Mesendoderm (in vitro differentiated cells): ENCODE measurements around the gene OR56A1.
A peak's percentile ranks its signal among the peaks of the same experiment; 100 is the strongest.

ENCODE experiments used
- DNase-seq: peaks from one replicate; pipeline ENCODE4 v3.0.0; 2013
- H2AK5ac ChIP-seq: 2 replicates; pipeline ENCODE4 v1.6.1; 2013; ENCODE audit warnings: low read length, inconsistent platforms
- H2BK120ac ChIP-seq: 2 replicates; pipeline ENCODE4 v1.6.1; 2013; ENCODE audit warnings: low read depth, mild to moderate bottlenecking, low read length, moderate library complexity, mixed read lengths
- H2BK15ac ChIP-seq: replicated peaks from 2 replicates; pipeline ENCODE4 v1.6.1; 2013; ENCODE audit warnings: low read depth, mild to moderate bottlenecking, moderate library complexity
- H2BK5ac ChIP-seq: 2 replicates; pipeline ENCODE4 v1.6.1; 2013; ENCODE audit warnings: low read length, inconsistent platforms
- H3K18ac ChIP-seq: 2 replicates; pipeline ENCODE4 v1.6.1; 2013; ENCODE audit warnings: mild to moderate bottlenecking, low read length, mixed read lengths
- H3K23ac ChIP-seq: one replicate; pipeline ENCODE4 v1.6.1; 2013; ENCODE audit warnings: low read length
- H3K27ac ChIP-seq: 2 replicates; pipeline ENCODE4 v1.5.1; 2013; ENCODE audit warnings: low read depth, mild to moderate bottlenecking, inconsistent platforms, low read length, moderate library complexity
- H3K27me3 ChIP-seq: 2 replicates; pipeline ENCODE4 v1.6.1; 2013; ENCODE audit warnings: low read length, control low read depth, mild to moderate bottlenecking, inconsistent platforms; ENCODE audit not compliant: insufficient read depth, poor library complexity
- H3K36me3 ChIP-seq: 2 replicates; pipeline ENCODE4 v1.6.1; 2013; ENCODE audit warnings: low read length, inconsistent platforms; ENCODE audit not compliant: control insufficient read depth, insufficient read depth
- H3K4ac ChIP-seq: one replicate; pipeline ENCODE4 v1.6.1; 2013; ENCODE audit warnings: low read depth, mild to moderate bottlenecking, low read length, moderate library complexity
- H3K4me1 ChIP-seq: 2 replicates; pipeline ENCODE4 v1.6.1; 2013; ENCODE audit warnings: low read depth, low read length, inconsistent platforms; ENCODE audit not compliant: control insufficient read depth
- H3K4me2 ChIP-seq: 2 replicates; pipeline ENCODE4 v1.6.1; 2013; ENCODE audit warnings: low read length
- H3K4me3 ChIP-seq: 2 replicates; pipeline ENCODE4 v1.5.1; 2013; ENCODE audit warnings: mild to moderate bottlenecking, low read length
- H3K56ac ChIP-seq: one replicate; pipeline ENCODE4 v1.6.1; 2013; ENCODE audit warnings: low read length
- H3K79me1 ChIP-seq: 2 replicates; pipeline ENCODE4 v1.6.1; 2013; ENCODE audit warnings: low read length, inconsistent platforms
- H3K79me2 ChIP-seq: 2 replicates; pipeline ENCODE4 v1.6.1; 2013; ENCODE audit warnings: mild to moderate bottlenecking, low read length; ENCODE audit not compliant: control insufficient read depth, insufficient read depth
- H3K9ac ChIP-seq: 2 replicates; pipeline ENCODE4 v1.6.1; 2013; ENCODE audit warnings: low read length, inconsistent platforms
- H4K5ac ChIP-seq: one replicate; pipeline ENCODE4 v1.6.1; 2013; ENCODE audit warnings: low read length
- H4K8ac ChIP-seq: one replicate; pipeline ENCODE4 v1.6.1; 2013; ENCODE audit warnings: low read depth, mild to moderate bottlenecking, control low read depth, low read length, moderate library complexity
- WGBS: extraction: QIAGEN DNeasy Blood & Tissue Kit; methylation state at CpG from one replicate; pipeline ENCODE4 v1.1.7; 2013; ENCODE audit warnings: low lambda C conversion rate, missing lambda C conversion rate; ENCODE audit not compliant: insufficient coverage; ENCODE audit errors: extremely low coverage; 5-methylcytosine and 5-hydroxymethylcytosine counted together

OR56A1 gene

GRCh38 chr11:6027501-6027900, 3.1 kb downstream of the OR56A1 start:
- Histone ChIP-seq H3K79me2 (no peaks in the 10 kb centered on the region), H2BK120ac (no peak overlapping the region), H4K5ac (no peak overlapping the region), H3K4me3 (no peak overlapping the region), H4K8ac (no peak overlapping the region), H3K27ac (no peak overlapping the region), H2AK5ac (no peak overlapping the region), H3K18ac (no peak overlapping the region), H3K56ac (no peak overlapping the region), H3K23ac (no peak overlapping the region), H3K4me1 (peaks cover 2% of the 10 kb centered on the region), H2BK15ac (no peak overlapping the region), H3K36me3 (no peaks in the 10 kb centered on the region), H2BK5ac (no peak overlapping the region), H3K4me2 (no peak overlapping the region), H3K27me3 (no peaks in the 10 kb centered on the region), H3K79me1 (no peaks in the 10 kb centered on the region), H3K4ac (no peak overlapping the region), H3K9ac (no peak overlapping the region)
- WGBS, result no CpG with 5 or more reads among the region's 1 CpG
- no peak for DNase-seq

- WGBS, result no CpG with 5 or more reads among the region's 2 CpGs
- H2BK120ac ChIP-seq, result no peak overlapping the region
- no peak overlapping the region for H3K27ac ChIP-seq
- H3K23ac ChIP-seq, result no peak overlapping the region
- H3K79me2 ChIP-seq, result no peaks in the 10 kb centered on the region
- no peak overlapping the region for H4K5ac ChIP-seq
- no peak overlapping the region for H3K4me3 ChIP-seq
- H2BK15ac ChIP-seq, result no peak overlapping the region
- H2AK5ac ChIP-seq, result no peak overlapping the region
- no peak overlapping the region for H3K9ac ChIP-seq
- no peaks in the 10 kb centered on the region for H3K27me3 ChIP-seq
- DNase-seq, result no peak
- H3K56ac ChIP-seq, result no peak overlapping the region
- H3K79me1 ChIP-seq, result no peaks in the 10 kb centered on the region
- no peak overlapping the region for H2BK5ac ChIP-seq
- no peak overlapping the region for H3K18ac ChIP-seq
- H3K4me2 ChIP-seq, result no peak overlapping the region
- peaks cover 2% of the 10 kb centered on the region for H3K4me1 ChIP-seq
- no peak overlapping the region for H4K8ac ChIP-seq
- no peaks in the 10 kb centered on the region for H3K36me3 ChIP-seq
- no peak overlapping the region for H3K4ac ChIP-seq
These were observed 5.5 kb downstream of the OR56A1 start for GRCh38 chr11:6025056-6025455.

- no peaks in the 10 kb centered on the region for H3K27me3 ChIP-seq
- H2BK120ac ChIP-seq, result no peak overlapping the region
- H3K79me2 ChIP-seq, result no peaks in the 10 kb centered on the region
- no peak overlapping the region for H2BK15ac ChIP-seq
- H4K8ac ChIP-seq, result no peak overlapping the region
- H3K18ac ChIP-seq, result no peak overlapping the region
- H2BK5ac ChIP-seq, result no peak overlapping the region
- H3K79me1 ChIP-seq, result no peaks in the 10 kb centered on the region
- no peaks in the 10 kb centered on the region for H3K36me3 ChIP-seq
- no peak overlapping the region for H3K4ac ChIP-seq
- H3K4me2 ChIP-seq, result no peak overlapping the region
- no peak overlapping the region for H4K5ac ChIP-seq
- H2AK5ac ChIP-seq, result no peak overlapping the region
- no CpG with 5 or more reads among the region's 4 CpGs for WGBS
- peaks cover 2% of the 10 kb centered on the region for H3K4me1 ChIP-seq
- H3K56ac ChIP-seq, result no peak overlapping the region
- H3K4me3 ChIP-seq, result no peak overlapping the region
- no peak overlapping the region for H3K27ac ChIP-seq
- no peak overlapping the region for H3K23ac ChIP-seq
- H3K9ac ChIP-seq, result no peak overlapping the region
- DNase-seq, result peak; percentile 73
These were observed 7.6 kb downstream of the OR56A1 start for GRCh38 chr11:6022956-6023355.

- no peak overlapping the region for H3K9ac ChIP-seq
- no peaks in the 10 kb centered on the region for H3K79me1 ChIP-seq
- no peaks in the 10 kb centered on the region for H3K4me1 ChIP-seq
- no peaks in the 10 kb centered on the region for H3K36me3 ChIP-seq
- no peak overlapping the region for H3K4me2 ChIP-seq
- H4K8ac ChIP-seq, result no peak overlapping the region
- H3K23ac ChIP-seq, result no peak overlapping the region
- H3K4me3 ChIP-seq, result no peak overlapping the region
- no peak overlapping the region for H4K5ac ChIP-seq
- no peak overlapping the region for H3K18ac ChIP-seq
- no peaks in the 10 kb centered on the region for H3K27me3 ChIP-seq
- H2BK120ac ChIP-seq, result no peak overlapping the region
- H2AK5ac ChIP-seq, result no peak overlapping the region
- H2BK15ac ChIP-seq, result no peak overlapping the region
- no peak for DNase-seq
- no peak overlapping the region for H3K4ac ChIP-seq
- H3K27ac ChIP-seq, result no peak overlapping the region
- no peak overlapping the region for H2BK5ac ChIP-seq
- WGBS, result no CpG with 5 or more reads among the region's 3 CpGs
- no peaks in the 10 kb centered on the region for H3K79me2 ChIP-seq
- no peak overlapping the region for H3K56ac ChIP-seq
These were observed 17.5 kb downstream of the OR56A1 start for GRCh38 chr11:6013042-6013441.

GRCh38 chr11:6012035-6012668, 18.4 kb downstream of the OR56A1 start:
- Histone ChIP-seq H2BK120ac (no peak overlapping the region), H3K56ac (no peak overlapping the region), H2AK5ac (no peak overlapping the region), H3K79me1 (no peaks in the 10 kb centered on the region), H3K4me1 (no peaks in the 10 kb centered on the region), H3K79me2 (no peaks in the 10 kb centered on the region), H3K27me3 (no peaks in the 10 kb centered on the region), H3K4me3 (no peak overlapping the region), H3K36me3 (no peaks in the 10 kb centered on the region), H4K5ac (no peak overlapping the region), H3K23ac (no peak overlapping the region), H3K27ac (no peak overlapping the region), H4K8ac (no peak overlapping the region), H3K4ac (no peak overlapping the region), H3K9ac (no peak overlapping the region), H3K4me2 (no peak overlapping the region), H2BK5ac (no peak overlapping the region), H2BK15ac (no peak overlapping the region), H3K18ac (no peak overlapping the region)
- peak; percentile 3 for DNase-seq
- WGBS, result no CpG with 5 or more reads among the region's 4 CpGs

- H3K4me1 ChIP-seq, result no peaks in the 10 kb centered on the region
- no peak within 1 kb of the TSS for H3K4me3 ChIP-seq
- no peak within 1 kb of the TSS for H3K18ac ChIP-seq
- H3K23ac ChIP-seq, result no peak within 1 kb of the TSS
- H3K4ac ChIP-seq, result no peak within 1 kb of the TSS
- H3K56ac ChIP-seq, result no peak within 1 kb of the TSS
- H3K79me2 ChIP-seq, result no peaks in the 10 kb centered on the region
- H4K8ac ChIP-seq, result no peak within 1 kb of the TSS
- no peak within 1 kb of the TSS for H4K5ac ChIP-seq
- no peak within 1 kb of the TSS for H2BK15ac ChIP-seq
- H2AK5ac ChIP-seq, result no peak within 1 kb of the TSS
- no peak within 1 kb of the TSS for H2BK5ac ChIP-seq
- no peak within 1 kb of the TSS for H2BK120ac ChIP-seq
- H3K4me2 ChIP-seq, result no peak within 1 kb of the TSS
- H3K27ac ChIP-seq, result no peak within 1 kb of the TSS
- H3K79me1 ChIP-seq, result no peaks in the 10 kb centered on the region
- no peaks in the 10 kb centered on the region for H3K36me3 ChIP-seq
- H3K27me3 ChIP-seq, result no peaks in the 10 kb centered on the region
- DNase-seq, result no peak
- H3K9ac ChIP-seq, result no peak within 1 kb of the TSS
These were observed 23.7 kb downstream of the OR56A1 start, which contains the start of gene OR56A4 for GRCh38 chr11:6006846-6007245. OR56A4 (minus strand) TSS chr11:6006946; CDS start chr11:6002992, 3,954 bp downstream.
